ENCODE measurements around the gene FAM222A.

FAM222A gene

GRCh38 chr12:109711596-109712461 lies 1.8 kb upstream of the FAM222A start:
- no peak for DNase-seq

GRCh38 chr12:109714141-109714912 lies 702 bp downstream of the FAM222A start:
- DNase-seq, result no peak

GRCh38 chr12:109714913-109715244 lies 1.3 kb downstream of the FAM222A start:
- no peak for DNase-seq

GRCh38 chr12:109715310-109716091 lies 1.9 kb downstream of the FAM222A start:
- DNase-seq, result no peak

GRCh38 chr12:109716092-109716479 lies 2.5 kb downstream of the FAM222A start:
- no peak for DNase-seq

GRCh38 chr12:109716512-109717389 lies 3.1 kb downstream of the FAM222A start:
- DNase-seq, result peak; percentile 19

GRCh38 chr12:109717390-109718357 lies 4.0 kb downstream of the FAM222A start:
- DNase-seq, result no peak

GRCh38 chr12:109718390-109718789 lies 4.8 kb downstream of the FAM222A start:
- DNase-seq, result no peak

GRCh38 chr12:109719123-109720022 lies 5.7 kb downstream of the FAM222A start:
- DNase-seq, result no peak

GRCh38 chr12:109720152-109720856 lies 6.7 kb downstream of the FAM222A start:
- DNase-seq, result peak; percentile 41

- no peak for DNase-seq
Observed at GRCh38 chr12:109720857-109721189, 7.2 kb downstream of the FAM222A start.

GRCh38 chr12:109721276-109721675 lies 7.7 kb downstream of the FAM222A start:
- DNase-seq, result no peak

- no peak for DNase-seq
Observed at GRCh38 chr12:109722022-109722720, 8.5 kb downstream of the FAM222A start.

- no peak for DNase-seq
Observed at GRCh38 chr12:109722721-109723094, 9.1 kb downstream of the FAM222A start.

- peak; percentile 46 for DNase-seq
Observed at GRCh38 chr12:109723311-109723881, 9.8 kb downstream of the FAM222A start.

- no peak for DNase-seq
Observed at GRCh38 chr12:109724321-109724892, 10.8 kb downstream of the FAM222A start.

- no peak for DNase-seq
Observed at GRCh38 chr12:109725321-109726105, 11.9 kb downstream of the FAM222A start.
